AG09309 (cell line): ENCODE results near the gene ZNF189.

Source experiments
- DNase-seq: peaks from one replicate; pipeline ENCODE4 v3.0.0-alpha.2; 2010; ENCODE audit warnings: low read depth
- H3K4me3 ChIP-seq: 2 replicates; pipeline ENCODE4 v1.5.1; 2011; ENCODE audit warnings: mild to moderate bottlenecking, low read depth, low read length, moderate library complexity; ENCODE audit not compliant: control insufficient read depth
- TF ChIP-seq, protein P1 (sequence below): IDR thresholded peaks from 2 replicates; pipeline ENCODE4 v1.5.1; 2011; ENCODE audit warnings: mild to moderate bottlenecking, low read depth, low read length, inconsistent platforms; ENCODE audit not compliant: insufficient read depth, control insufficient read depth; ENCODE audit errors: missing control alignments

Gene ZNF189

DNA sequence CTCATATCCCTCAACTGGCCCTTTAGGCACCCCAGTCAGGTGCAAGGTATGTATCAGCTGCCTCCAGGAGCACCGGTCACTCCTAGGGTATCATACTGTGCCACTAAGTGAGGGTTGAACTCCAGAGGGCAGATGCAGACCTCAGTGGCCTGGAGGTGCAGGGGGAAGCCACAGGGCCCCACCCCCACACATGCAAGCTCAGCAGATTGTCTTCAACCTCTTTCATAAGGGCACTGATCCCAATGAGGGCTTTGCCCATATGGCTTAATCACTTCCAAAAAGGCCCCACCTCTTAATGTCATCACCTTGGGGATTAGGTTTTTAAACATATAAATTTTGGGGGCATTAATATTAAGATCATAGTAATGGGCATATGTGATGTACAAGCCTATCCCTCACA, 42.0 kb upstream of the ZNF189 start:
- no peak overlapping the region for H3K4me3 ChIP-seq
- no peak for DNase-seq
- TF ChIP-seq, protein P1, sequence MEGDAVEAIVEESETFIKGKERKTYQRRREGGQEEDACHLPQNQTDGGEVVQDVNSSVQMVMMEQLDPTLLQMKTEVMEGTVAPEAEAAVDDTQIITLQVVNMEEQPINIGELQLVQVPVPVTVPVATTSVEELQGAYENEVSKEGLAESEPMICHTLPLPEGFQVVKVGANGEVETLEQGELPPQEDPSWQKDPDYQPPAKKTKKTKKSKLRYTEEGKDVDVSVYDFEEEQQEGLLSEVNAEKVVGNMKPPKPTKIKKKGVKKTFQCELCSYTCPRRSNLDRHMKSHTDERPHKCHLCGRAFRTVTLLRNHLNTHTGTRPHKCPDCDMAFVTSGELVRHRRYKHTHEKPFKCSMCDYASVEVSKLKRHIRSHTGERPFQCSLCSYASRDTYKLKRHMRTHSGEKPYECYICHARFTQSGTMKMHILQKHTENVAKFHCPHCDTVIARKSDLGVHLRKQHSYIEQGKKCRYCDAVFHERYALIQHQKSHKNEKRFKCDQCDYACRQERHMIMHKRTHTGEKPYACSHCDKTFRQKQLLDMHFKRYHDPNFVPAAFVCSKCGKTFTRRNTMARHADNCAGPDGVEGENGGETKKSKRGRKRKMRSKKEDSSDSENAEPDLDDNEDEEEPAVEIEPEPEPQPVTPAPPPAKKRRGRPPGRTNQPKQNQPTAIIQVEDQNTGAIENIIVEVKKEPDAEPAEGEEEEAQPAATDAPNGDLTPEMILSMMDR: no peak

DNA sequence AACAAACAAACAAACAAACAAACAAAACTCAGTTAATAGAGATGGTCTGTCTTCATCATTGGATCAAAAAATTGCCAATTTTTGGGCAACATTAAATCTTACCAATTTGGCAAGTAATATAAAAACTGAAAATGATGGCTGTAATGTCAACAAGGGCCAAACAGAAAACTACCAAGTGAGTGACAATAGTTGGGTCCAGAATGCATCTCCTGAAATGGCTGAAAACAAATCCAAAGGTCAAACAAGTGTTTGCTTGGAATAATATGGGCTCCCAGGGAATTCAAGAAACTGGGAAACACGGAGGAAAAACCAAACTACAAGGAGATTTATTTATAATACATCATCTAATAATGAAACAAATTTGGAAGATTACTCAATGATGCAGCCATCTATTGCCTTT, 39.0 kb upstream of the ZNF189 start:
- H3K4me3 ChIP-seq: no peak overlapping the region
- no peak for DNase-seq
- TF ChIP-seq, protein P1: no peak

DNA sequence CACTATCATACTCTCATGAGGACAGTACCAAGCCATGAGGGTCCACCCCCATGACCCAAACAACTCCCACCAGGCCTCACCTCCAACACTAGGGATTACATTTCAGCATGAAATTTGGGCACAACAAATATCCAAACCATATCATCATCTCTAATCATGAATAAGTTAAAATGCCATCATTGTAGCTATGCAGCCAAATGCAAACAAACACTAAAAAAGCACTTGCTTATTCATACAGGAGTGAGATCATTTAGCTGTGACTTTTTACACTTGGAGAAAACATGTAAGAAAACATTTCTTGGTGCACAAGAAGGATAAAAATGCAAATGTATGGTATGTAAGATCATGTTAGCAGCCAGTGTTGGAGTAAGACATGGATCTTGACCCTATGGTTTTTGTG, 38.0 kb upstream of the ZNF189 start:
- DNase-seq: no peak
- TF ChIP-seq, protein P1: no peak
- no peak overlapping the region for H3K4me3 ChIP-seq

DNA sequence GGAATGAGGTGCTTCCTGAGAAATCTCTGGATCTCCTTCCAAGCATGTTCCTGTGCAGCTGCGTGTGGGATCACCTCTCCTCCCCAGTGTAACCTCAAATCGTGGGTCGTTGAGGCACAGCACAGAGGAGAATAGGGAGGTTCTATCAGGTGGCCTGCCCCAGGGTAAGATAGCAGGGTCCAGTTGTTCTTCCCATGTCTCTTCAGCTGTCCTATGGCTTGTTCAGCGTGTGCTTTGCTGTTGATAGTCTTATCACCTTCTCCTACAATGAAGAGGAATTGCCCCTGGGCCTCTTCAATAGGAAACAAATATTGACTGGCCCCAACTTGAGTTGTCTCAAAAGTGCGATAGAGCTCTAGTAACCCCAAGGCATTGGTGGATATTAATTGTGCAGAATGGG, 36.2 kb upstream of the ZNF189 start:
- DNase-seq: no peak
- H3K4me3 ChIP-seq: no peak overlapping the region
- TF ChIP-seq, protein P1: no peak

DNA sequence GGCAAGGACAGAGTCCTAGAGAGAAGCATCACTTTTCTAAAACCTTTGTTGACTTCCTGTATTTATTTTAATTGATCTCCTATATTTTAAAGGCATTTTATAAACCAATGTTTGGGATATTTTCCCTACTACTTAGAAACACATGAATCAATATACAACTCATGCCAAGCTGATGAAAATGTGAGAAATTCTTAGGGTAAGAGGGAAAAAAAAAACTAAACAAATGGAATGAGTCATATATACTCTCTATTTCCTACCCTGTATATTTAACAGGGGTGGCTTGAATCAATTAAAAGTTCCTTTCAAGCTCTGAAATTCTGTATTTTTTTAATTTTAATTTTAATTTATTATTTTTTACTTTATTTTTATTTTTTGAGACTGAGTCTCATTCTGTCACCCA, 33.5 kb upstream of the ZNF189 start:
- DNase-seq: peak; percentile 18
- TF ChIP-seq, protein P1: no peak
- H3K4me3 ChIP-seq: no peak overlapping the region

DNA sequence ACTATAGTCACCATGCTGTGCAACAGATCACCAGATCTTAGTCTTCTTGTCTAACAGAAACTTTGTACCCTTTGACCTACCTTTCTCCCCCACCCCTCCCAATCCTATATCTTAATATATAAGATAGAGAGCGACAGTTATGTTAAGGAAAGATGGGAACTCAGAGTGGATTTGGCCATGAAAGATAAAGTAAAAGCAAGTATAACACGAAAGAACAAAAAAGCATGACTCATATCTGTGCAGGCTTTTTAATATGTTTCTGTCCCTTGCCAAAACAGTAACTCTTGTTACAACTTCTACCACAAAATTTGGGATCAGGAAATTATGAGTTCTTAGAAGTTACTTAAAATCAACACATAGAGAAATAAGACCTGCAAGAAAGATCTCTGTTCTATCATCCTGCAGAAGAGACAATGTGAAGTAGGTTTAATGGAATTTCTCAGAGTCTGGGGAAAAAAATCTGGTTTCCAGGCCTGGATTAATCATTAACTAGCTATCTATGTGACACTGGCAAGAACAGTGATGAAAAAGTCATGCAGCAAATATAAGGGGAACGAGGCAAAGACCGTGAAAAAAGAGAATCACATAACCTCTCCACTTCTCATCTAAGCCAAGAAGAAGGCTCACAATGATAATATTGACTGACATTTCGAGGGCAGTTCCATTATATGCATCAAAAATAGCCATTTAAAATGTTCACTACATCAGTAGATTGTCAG, 32.5 kb upstream of the ZNF189 start:
- peak; percentile 11 for DNase-seq
- no peak overlapping the region for H3K4me3 ChIP-seq
- TF ChIP-seq, protein P1: no peak
